Activated CD4-positive, alpha-beta memory T cell treated with anti-CD3 and anti-CD28 coated beads, Interleukin-2, amount 10 ng/mL, durations not matched to agents 7 days and 5 days (primary cell): ENCODE measurements around the gene SEC23B. TPM values are rescaled to one million over a fixed set of nuclear protein-coding genes. Genes with fewer than 3 reads are reported as not detected.
"Not testable (repeated sequence)": the region's sequence is repeated elsewhere in the genome, so short reads cannot be mapped to it uniquely, and the experiment has no call there.

ENCODE experiments used
- CTCF ChIA-PET: fragments of 350-600 bp; sonication (Branson Sonifier 250); formaldehyde crosslinking; loops from one replicate; lab custom pipeline; 2021; ENCODE audit warnings: antibody characterized with exemption, inconsistent platforms; lab: Charles Lee
- POLR2A ChIA-PET: fragments of 350-600 bp; sonication (Branson Sonifier 250); formaldehyde crosslinking; loops from one replicate; lab custom pipeline; 2021; ENCODE audit warnings: antibody characterized with exemption; lab: Charles Lee
- DNase-seq: peaks from one replicate; pipeline ENCODE4 v3.0.0-alpha.2; 2020
- H3K27ac Mint-ChIP-seq: one replicate; pipeline ENCODE4 v1.8.0; 2021; ENCODE audit warnings: mild to moderate bottlenecking, mixed read lengths
- H3K27me3 Mint-ChIP-seq: one replicate; pipeline ENCODE4 v1.8.0; 2021; ENCODE audit warnings: mixed read lengths
- H3K36me3 Mint-ChIP-seq: one replicate; pipeline ENCODE4 v1.8.0; 2021; ENCODE audit warnings: low read depth, mixed read lengths
- H3K4me1 Mint-ChIP-seq: one replicate; pipeline ENCODE4 v1.8.0; 2021; ENCODE audit warnings: mixed read lengths
- H3K4me3 Mint-ChIP-seq: one replicate; pipeline ENCODE4 v1.8.0; 2021; ENCODE audit warnings: mild to moderate bottlenecking, mixed read lengths
- H3K9me3 Mint-ChIP-seq: one replicate; pipeline ENCODE4 v1.8.0; 2021; ENCODE audit warnings: mixed read lengths
- total RNA-seq, 2 experiments: library from RNA; stranded (reverse); gene quantifications; one replicate each; pipeline ENCODE4 v1.2.3, GENCODE V29; 2021

The SEC23B gene
- total RNA-seq, 2 experiments from 2014 or later = 95.2 to 101 TPM

DNA sequence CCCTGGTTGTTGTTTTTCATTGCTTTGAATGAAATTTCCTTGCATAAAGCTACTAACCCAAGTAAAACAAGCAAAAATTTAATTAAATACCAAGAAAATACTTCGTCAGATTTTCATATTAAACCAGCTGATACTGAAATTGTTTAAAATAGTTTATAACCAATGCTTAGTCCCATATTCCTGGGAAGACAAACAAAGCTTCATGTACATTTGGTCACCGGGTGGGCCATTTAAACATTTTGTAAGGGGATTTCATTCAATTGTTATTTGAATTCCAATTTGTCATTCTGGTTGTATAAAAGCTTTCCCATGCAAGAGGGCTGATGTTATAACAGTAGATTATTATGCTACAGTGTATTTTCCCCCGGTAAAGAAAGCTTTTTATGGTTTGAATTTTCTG is 10.1 kb upstream of the SEC23B start:
- no peak for DNase-seq
- H3K27ac Mint-ChIP-seq = no peak overlapping the region
- H3K36me3 Mint-ChIP-seq = peaks cover 11% of the 10 kb centered on the region
- peaks cover 26% of the 10 kb centered on the region for H3K4me1 Mint-ChIP-seq
- no peaks in the 10 kb centered on the region for H3K27me3 Mint-ChIP-seq
- ChIA-PET CTCF (interaction anchor here (0.7 to 4.3 kb wide), 2 partner anchors 9 to 31 kb away, joined by 3 to 30 read pairs; partner anchors contain the start of genes DZANK1, POLR3F and SEC23B), POLR2A (interaction anchor here (1.1 to 4.7 kb wide), 5 partner anchors 10 to 360 kb away, joined by 5 to 143 read pairs (median 13); partner anchors contain the start of genes DZANK1, KAT14, PET117 and POLR3F)
- no peaks in the 10 kb centered on the region for H3K9me3 Mint-ChIP-seq
- H3K4me3 Mint-ChIP-seq = peak overlapping the region; percentile 98

DNA sequence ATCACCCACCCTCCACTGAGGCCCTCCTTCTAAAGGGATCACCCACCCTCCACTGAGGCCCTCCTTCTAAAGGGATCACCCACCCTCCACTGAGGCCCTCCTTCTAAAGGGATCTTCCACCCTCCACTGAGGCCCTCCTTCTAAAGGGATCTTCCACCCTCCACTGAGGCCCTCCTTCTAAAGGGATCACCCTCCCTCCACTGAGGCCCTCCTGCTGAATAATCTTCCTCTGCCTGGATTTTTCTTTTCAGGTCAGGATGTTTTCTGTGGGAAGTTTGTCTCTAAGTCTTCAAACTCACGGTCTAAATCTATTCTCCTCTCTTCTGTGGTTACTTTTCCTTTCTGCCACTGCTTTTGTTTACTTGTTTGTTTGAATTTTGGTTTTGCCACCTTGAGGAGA is 6.1 kb upstream of the SEC23B start:
- DNase-seq, POLR2A ChIA-PET, H3K27me3 Mint-ChIP-seq, H3K9me3 Mint-ChIP-seq, H3K4me3 Mint-ChIP-seq, H3K36me3 Mint-ChIP-seq, H3K27ac Mint-ChIP-seq: not testable (repeated sequence)
- H3K4me1 Mint-ChIP-seq = peaks cover 17% of the 10 kb centered on the region
- CTCF ChIA-PET = interaction anchor here (0.8 kb wide), 1 partner anchor 292 kb away, joined by 4 read pairs; no protein-coding TSS in a partner anchor

DNA sequence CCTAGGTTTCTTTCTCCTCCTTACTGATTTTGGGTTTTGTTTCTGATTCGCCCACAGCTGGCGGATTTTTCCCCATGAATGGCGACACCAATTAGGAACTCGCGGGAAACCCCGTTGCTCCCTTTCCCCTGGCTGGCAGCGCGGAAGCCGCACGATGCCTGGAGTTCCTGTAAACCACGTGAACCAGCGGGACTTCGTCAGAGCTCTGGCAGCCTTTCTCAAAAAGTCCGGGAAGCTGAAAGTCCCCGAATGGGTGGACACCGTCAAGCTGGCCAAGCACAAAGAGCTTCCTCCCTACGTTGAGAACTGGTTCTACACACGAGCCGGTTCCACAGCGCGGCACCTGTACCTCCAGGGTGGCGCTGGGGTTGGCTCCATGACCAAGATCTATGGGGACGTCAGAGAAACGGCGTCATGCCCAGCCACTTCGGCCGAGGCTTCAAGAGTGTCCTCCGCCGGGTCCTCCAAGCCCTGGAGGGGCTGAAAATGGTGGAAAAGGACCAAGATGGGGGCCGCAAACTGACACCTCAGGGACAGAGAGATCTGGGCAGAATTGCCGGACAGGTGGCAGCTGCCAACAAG is 3.2 kb upstream of the SEC23B start:
- DNase-seq = no peak
- POLR2A ChIA-PET = interaction anchor here (1.4 to 5.2 kb wide), 3 partner anchors 7 to 38 kb away, joined by 3 to 143 read pairs (median 4); partner anchors contain the start of genes DZANK1 and RBBP9
- no peaks in the 10 kb centered on the region for H3K9me3 Mint-ChIP-seq
- no peak overlapping the region for H3K4me3 Mint-ChIP-seq
- peaks cover 15% of the 10 kb centered on the region for H3K36me3 Mint-ChIP-seq
- H3K27ac Mint-ChIP-seq = no peak overlapping the region
- H3K4me1 Mint-ChIP-seq = peaks cover 32% of the 10 kb centered on the region
- CTCF ChIA-PET = no interaction called here
- H3K27me3 Mint-ChIP-seq = no peaks in the 10 kb centered on the region

DNA sequence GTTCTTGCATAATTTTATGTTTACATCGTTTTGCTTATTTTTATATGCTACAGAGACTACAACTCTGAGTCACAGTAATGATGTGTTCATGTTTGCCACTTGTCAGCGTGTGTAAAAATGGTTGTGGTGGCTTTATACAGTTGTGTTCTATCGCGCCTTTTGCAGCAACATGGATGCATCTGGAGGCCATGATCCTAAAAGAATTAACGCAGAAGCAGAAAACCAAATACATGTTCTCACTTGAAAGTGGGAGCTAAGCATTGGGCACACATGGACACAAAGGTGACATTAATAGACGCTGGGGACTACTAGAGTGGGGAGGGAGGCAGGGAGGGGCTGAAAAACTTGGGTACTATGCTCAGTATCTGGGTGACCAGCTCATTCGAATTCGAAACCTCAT is 996 bp upstream of the SEC23B start:
- ChIA-PET CTCF (interaction anchor here (0.8 to 3.1 kb wide), 5 partner anchors 9 to 1001 kb away, joined by 3 to 30 read pairs (median 5); partner anchors contain the start of genes DZANK1, POLR3F, RBBP9 and ZNF133), POLR2A (interaction anchor here (0.7 to 5.2 kb wide), 32 partner anchors 9 to 1546 kb away, joined by 3 to 143 read pairs (median 6); partner anchors contain the start of genes BFSP1, CFAP61, CRNKL1 and DTD1)
- no peaks in the 10 kb centered on the region for H3K9me3 Mint-ChIP-seq
- peak overlapping the region; percentile 99 for H3K4me3 Mint-ChIP-seq
- peak overlapping the region; percentile 99 for H3K27ac Mint-ChIP-seq
- H3K4me1 Mint-ChIP-seq = peaks cover 52% of the 10 kb centered on the region
- DNase-seq = peak; percentile 34
- no peaks in the 10 kb centered on the region for H3K27me3 Mint-ChIP-seq
- peaks cover 37% of the 10 kb centered on the region for H3K36me3 Mint-ChIP-seq

DNA sequence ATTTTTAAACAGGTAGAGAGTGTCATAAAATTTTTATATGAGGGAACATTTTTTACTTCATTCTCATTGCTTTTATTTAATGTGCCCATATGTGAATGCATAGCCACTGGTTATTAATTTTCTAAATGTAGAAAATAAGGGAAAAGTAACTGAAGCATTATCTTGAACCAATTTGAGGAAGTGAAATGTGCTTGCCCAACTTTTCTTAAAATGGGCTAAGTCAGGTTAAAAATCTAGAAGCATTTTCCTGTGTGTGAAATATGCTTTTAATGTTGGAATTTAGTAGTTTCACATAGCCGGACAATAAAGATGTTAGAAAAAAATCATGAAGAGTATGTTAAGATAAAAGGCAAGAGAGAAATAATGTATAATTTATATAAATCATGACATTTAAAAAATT is 3.8 kb downstream of the SEC23B start:
- DNase-seq = no peak
- H3K27ac Mint-ChIP-seq = no peak overlapping the region
- H3K36me3 Mint-ChIP-seq = peaks cover 72% of the 10 kb centered on the region
- H3K9me3 Mint-ChIP-seq = no peaks in the 10 kb centered on the region
- no peak overlapping the region for H3K4me3 Mint-ChIP-seq
- H3K27me3 Mint-ChIP-seq = no peaks in the 10 kb centered on the region
- POLR2A ChIA-PET = no interaction called here
- CTCF ChIA-PET = no interaction called here
- H3K4me1 Mint-ChIP-seq = peaks cover 68% of the 10 kb centered on the region

DNA sequence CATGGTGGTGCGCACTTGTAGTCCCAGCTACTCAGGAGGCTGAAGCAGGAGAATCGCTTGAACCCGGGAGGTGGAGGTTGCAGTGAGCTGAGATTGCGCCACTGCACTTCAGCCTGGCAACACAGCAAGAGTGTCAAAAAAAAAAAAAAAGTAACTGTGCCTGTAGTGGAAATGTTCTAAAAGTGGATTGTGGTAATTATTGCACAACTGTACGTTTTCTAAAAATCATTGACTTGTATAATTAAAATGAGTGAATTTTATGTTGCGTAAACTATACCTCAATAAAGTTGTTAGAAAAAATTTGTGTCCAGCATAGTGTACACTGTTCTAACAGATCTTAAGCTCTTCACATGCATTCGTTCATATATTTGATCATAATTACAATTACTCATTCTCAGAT is 5.5 kb downstream of the SEC23B start:
- Mint-ChIP-seq H3K9me3 (no peaks in the 10 kb centered on the region), H3K4me3 (no peak overlapping the region), H3K27ac (no peak overlapping the region), H3K36me3 (peaks cover 68% of the 10 kb centered on the region), H3K4me1 (peaks cover 57% of the 10 kb centered on the region), H3K27me3 (no peaks in the 10 kb centered on the region)
- DNase-seq = no peak
- ChIA-PET CTCF (no interaction called here), POLR2A (no interaction called here)

DNA sequence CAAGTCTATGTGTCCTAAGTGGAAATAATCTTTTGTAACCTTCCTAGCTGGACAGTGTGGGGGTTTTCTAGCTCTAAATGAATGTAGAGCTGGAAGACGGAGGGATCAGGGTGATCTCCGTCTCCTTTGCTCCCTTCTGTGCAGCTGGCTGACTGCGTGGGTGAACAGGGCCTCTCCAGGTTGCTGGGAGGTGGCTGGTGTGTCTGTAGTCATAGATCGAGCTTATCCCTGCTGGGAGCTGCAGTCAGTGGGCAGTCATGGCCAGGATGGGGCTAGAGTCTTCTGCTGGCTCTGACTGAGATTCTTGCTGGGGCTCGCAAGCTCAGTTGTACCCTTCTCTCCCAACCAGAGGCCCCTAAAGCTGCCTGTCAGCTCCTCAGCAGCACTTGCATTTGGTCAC is 6.4 kb downstream of the SEC23B start:
- DNase-seq = no peak
- ChIA-PET POLR2A (no interaction called here), CTCF (no interaction called here)
- Mint-ChIP-seq H3K27me3 (no peaks in the 10 kb centered on the region), H3K27ac (no peak overlapping the region), H3K9me3 (no peaks in the 10 kb centered on the region), H3K36me3 (peaks cover 60% of the 10 kb centered on the region), H3K4me3 (no peak overlapping the region), H3K4me1 (peaks cover 49% of the 10 kb centered on the region)

DNA sequence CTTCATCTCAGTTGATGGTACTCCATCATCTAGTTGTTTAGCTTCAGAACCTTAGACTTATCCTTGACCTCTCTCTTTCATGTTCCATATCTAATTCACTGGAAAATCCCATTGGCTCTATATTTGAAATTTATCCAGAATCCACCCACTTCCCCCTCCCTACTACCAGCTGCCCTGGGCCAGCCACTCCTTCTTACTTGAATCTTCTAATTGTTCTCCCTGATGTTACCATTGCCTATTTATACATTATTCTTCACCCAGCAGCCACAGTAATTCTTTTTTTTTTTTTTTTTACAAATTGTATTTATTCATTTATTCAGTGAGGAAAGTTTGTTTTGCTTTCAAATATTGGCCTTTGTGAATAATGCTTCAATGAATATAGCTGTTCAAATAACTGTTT is 8.2 kb downstream of the SEC23B start:
- no peaks in the 10 kb centered on the region for H3K27me3 Mint-ChIP-seq
- POLR2A ChIA-PET = interaction anchor here (0.8 to 1.0 kb wide), 2 partner anchors 9 to 13 kb away, joined by 3 to 5 read pairs; partner anchors contain the start of gene SEC23B
- H3K27ac Mint-ChIP-seq = no peak overlapping the region

DNA sequence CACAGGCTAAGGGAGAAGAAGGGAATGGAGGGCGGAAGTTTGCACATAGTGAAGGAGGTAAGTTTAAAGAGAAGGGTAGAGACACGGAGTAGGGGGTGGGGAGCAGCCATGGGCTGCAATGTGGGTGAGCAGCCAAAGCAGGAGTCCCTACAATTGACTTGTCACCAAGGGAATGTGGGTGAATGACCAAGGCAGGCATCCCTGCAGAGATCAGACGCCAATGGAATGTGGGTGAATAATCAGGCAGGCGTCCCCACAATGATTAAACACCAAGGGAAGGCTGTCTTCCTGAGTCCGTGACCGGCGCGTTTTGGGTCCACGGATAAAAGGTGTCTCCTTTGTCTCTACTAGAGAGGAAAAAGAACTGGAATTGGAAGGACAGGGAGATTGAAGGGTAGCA is 14.3 kb downstream of the SEC23B start:
- H3K4me1 Mint-ChIP-seq, H3K4me3 Mint-ChIP-seq, H3K27me3 Mint-ChIP-seq, H3K9me3 Mint-ChIP-seq, H3K27ac Mint-ChIP-seq, DNase-seq, CTCF ChIA-PET, POLR2A ChIA-PET: not testable (repeated sequence)
- peaks cover 27% of the 10 kb centered on the region for H3K36me3 Mint-ChIP-seq

More for the DNA sequence above, 8.2 kb downstream of the SEC23B start:
- CTCF ChIA-PET = no interaction called here
- Mint-ChIP-seq H3K4me3 (no peak overlapping the region), H3K36me3 (peaks cover 43% of the 10 kb centered on the region), H3K4me1 (peaks cover 30% of the 10 kb centered on the region), H3K9me3 (no peaks in the 10 kb centered on the region)
- no peak for DNase-seq

DNA sequence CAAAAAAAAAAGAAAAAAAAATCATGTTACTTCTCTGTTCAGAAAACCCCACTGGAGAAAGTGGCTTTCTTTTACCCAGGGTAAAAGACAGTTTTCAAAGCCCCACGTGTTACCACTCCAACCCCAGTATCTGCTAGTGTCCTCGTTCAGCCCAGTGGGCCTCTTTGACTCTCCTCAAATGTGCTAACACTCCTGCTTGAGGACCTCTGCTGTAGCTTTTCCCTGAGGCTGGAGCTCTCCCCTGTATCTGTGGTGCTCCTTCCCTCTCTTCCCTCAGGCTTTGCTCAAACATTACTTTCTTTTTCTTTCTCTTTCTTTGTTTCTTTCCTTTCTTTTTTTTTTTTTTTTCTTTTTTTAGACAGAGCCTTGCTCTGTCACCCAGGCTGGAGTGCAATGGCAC is 15.3 kb downstream of the SEC23B start:
- H3K27me3 Mint-ChIP-seq = no peaks in the 10 kb centered on the region

DNA sequence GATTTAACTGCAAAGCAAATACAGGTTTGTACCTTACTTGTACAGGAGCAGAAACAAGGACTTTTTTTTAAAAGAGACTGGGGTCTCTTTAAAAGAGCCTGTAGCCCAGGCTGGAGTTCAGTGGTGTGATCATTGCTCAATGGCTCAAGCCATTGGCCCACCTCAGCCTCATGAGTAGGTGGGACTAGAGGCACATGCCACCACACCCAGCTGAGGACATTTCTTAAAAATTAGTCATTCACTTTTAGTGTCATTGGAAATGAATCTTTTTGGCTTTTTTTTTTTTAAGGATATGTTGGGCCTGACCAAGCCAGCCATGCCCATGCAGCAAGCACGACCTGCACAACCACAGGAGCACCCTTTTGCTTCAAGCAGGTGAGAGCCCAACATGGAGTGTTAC is 16.9 kb downstream of the SEC23B start:
- Mint-ChIP-seq H3K36me3 (peaks cover 50% of the 10 kb centered on the region), H3K4me3 (no peak overlapping the region), H3K4me1 (no peaks in the 10 kb centered on the region), H3K27me3 (no peaks in the 10 kb centered on the region), H3K9me3 (no peaks in the 10 kb centered on the region), H3K27ac (no peak overlapping the region)
- POLR2A ChIA-PET = no interaction called here
- CTCF ChIA-PET = no interaction called here
- DNase-seq = no peak

More for the DNA sequence above, 15.3 kb downstream of the SEC23B start:
- Mint-ChIP-seq H3K4me1 (no peaks in the 10 kb centered on the region), H3K4me3 (no peak overlapping the region), H3K9me3 (no peaks in the 10 kb centered on the region), H3K36me3 (peaks cover 34% of the 10 kb centered on the region), H3K27ac (no peak overlapping the region)
- ChIA-PET CTCF (no interaction called here), POLR2A (interaction anchor here (1.4 kb wide), 1 partner anchor 16 kb away, joined by 3 read pairs; the partner anchor contains the start of gene SEC23B)
- DNase-seq = no peak

DNA sequence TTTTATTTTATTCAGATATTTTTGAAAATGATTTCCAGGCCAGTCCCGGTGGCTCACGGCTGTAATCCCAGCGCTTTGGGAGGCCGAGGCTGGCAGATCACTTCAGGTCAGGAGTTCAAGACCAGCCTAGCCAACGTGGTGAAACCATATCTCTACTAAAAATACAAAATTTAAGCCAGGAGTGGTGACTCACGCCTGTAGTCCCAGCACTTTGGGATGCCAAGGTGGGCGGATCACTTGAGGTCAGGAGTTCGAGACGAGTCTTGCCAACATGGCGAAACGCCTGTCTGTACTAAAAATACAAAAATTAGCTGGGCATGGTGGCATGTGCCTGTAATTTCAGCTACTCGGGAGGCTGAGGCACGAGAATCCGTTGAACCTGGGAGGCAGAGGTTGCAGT is 19.0 kb downstream of the SEC23B start:
- H3K4me3 Mint-ChIP-seq, H3K9me3 Mint-ChIP-seq, CTCF ChIA-PET, DNase-seq, H3K27me3 Mint-ChIP-seq, H3K4me1 Mint-ChIP-seq, H3K27ac Mint-ChIP-seq, POLR2A ChIA-PET: not testable (repeated sequence)
- peaks cover 66% of the 10 kb centered on the region for H3K36me3 Mint-ChIP-seq

DNA sequence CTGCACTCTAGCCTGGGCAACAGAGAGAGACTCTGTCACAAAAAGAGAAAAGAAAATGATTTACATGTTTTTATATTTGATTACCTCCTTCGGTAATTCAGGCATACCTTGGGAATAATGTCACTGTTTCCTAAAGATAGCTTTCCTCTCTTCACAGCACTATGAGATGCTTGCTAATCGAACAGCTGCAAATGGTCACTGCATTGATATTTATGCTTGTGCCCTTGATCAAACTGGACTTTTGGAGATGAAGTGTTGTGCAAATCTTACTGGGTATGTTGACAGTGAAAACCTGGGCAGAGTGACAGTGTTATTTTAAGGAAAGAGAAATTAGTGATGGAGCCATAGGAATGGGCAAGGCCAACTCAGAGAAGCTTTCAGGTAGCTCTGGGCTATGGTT is 19.6 kb downstream of the SEC23B start:
- H3K9me3 Mint-ChIP-seq = no peaks in the 10 kb centered on the region
- no peak overlapping the region for H3K4me3 Mint-ChIP-seq
- H3K27me3 Mint-ChIP-seq = no peaks in the 10 kb centered on the region
- no peak for DNase-seq
- ChIA-PET CTCF (no interaction called here), POLR2A (no interaction called here)
- no peaks in the 10 kb centered on the region for H3K4me1 Mint-ChIP-seq
- H3K36me3 Mint-ChIP-seq = peaks cover 72% of the 10 kb centered on the region
- H3K27ac Mint-ChIP-seq = no peak overlapping the region
